HT1080 (cell line): ENCODE data around the gene INPP4A. TPM values are rescaled to one million over a fixed set of nuclear protein-coding genes. Genes with fewer than 3 reads are reported as not detected.

Source experiments
- DNase-seq: peaks from one replicate; pipeline ENCODE4 v3.0.0-alpha.2; 2015; ENCODE audit warnings: low read depth
- total RNA-seq: library from RNA; depleted of rRNA; stranded (reverse); fragments of >200 nt; shearing (Covaris generic); gene quantifications from 2 replicates; pipeline ENCODE4 v1.2.3, GENCODE V29; 2014; rRNA removed

INPP4A gene
- total RNA-seq, 1 experiment from 2014 or later, result 18.1 TPM

DNA sequence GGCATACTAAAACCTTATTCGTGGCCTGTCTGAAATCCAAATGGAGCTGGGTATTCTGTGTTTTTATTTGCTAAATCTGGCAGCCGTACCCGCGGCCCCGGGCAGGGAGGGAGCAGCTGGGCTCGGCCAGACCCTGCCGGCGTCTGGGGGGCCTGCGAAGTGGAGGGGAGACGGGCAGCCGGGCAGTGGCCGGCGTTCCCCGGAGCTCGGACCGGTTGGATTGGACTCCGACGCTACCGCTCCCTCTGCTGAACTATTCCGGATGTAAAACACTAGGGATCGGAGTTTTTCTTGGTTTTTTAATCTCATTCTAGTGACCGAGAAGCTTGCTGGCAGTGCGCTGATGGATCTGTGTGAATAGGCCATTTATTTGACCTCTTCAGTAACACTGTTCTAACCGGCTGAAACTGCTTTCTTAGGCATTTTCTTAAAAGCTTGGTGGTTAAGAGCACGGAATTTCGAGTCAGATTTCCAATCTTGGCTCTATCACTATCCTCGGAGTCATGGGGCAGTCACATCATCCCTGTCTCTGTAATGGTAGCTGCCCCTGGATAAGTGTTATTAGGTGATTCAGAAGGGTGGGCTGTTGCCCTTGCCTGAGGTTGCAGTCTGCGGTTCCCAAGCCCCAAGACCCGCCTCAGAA lies 164.4 kb downstream of the INPP4A start:
- DNase-seq, result no peak

DNA sequence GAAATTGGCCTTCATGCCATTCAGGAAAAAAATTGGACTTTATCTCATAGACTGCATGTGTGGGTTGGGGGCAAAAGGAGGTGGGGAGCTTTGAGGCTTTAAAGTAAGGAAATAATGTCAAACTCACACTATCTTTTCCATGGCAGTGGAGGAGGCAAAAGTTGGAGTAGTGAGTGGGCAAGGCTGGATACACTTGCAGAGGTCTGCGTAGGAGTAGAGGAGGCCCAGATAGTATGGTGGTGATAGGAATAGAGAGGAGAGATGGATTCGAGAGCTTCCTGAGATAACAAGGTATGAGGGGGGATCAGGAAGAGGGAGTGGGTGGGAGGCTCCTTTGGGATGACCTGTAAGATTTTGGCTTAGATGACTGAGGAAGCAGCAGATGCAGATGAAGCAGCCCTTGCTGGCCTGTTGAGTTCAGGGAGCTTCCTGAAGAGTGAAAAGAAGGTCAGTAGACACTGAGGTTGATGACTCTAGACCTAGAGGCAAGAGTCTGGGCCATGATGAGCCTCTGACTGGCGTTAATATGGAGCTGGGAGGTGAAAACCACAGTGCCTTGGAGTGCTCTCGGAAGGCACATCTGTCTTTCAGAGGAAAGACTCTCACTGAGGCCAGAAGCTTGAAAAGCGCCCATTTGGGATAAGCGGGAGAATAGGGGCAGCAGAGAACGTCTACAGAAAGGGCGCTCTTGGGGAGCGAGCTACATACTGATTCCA lies 169.5 kb downstream of the INPP4A start:
- no peak for DNase-seq

DNA sequence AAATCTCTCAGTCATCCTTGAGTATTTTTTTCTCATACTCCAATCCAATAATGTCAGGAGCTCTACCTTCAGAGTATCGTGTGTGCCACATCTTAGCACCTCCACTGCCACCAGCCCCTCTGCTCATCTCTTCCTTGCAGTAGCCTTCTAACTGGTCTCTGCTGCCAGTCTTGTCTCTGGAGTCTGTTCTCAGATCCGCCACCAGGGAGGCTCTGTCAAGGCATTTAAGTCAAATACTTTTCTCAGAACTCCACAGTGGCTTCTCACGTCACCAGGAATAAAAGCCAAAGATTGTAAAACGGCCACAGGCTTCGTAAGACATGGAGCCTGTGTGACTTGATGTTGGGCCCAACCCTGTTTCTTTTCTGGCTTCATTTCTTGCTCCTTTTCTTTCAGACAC lies 170.8 kb downstream of the INPP4A start:
- no peak for DNase-seq

DNA sequence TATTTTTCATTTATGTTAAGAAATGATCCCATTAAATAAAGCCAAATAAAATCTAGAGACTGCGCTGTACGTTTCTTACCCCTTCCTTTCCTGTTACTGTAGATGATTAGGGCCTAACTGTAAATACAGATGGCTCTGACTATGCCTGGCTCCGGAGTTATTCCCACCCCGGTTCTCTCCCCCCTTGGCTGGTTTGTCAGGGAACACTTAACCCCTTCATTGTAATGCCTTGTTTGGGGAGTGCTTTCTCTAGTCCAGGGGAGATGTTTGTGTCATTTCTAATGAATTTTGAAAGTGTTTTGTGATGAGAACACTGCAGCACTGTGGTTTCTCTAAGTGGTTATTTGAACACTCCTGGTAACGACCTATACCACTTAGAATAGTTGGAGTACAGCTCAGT lies 172.5 kb downstream of the INPP4A start:
- DNase-seq, result no peak

- no peak for DNase-seq
Observed at GRCh38 chr2:98623657-98624056, 179.0 kb downstream of the INPP4A start.

GRCh38 chr2:98632351-98632750 lies 187.7 kb downstream of the INPP4A start:
- no peak for DNase-seq

GRCh38 chr2:98634406-98635092 lies 189.9 kb downstream of the INPP4A start:
- peak; percentile 44 for DNase-seq

DNA sequence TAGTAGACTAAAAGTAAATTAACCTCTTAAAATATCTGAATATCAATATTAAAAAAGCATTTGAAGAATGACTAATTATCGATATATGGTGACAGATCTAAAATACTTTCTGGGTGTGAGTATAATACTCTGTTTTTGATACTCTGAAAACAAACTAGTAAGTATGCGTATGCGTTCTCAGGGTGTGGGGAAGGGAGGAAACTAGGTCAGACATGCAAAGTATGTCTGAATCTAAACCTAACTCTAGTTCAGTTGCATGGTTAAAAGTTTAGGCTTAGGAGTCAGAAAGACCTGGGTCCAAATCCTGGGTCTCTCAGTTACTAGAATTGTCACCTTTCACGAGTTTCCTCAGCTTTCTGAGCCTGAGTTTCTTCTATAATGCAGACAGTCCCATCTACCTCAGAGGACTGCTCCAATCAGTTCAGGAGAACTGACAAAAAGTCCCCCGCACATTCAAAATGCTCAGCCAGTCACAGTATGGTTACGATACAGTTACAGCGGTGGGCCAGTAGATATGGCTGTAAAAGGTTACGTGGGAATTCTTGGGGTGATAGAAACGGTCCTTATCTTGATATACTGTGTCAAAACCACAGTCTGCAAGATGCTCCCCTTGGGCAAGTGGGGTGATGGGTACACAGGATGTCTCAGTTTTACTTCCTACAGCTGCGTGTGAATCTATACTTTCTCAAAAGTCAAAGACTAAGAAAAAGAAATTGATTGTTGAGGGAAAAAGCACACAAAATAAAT lies 192.9 kb downstream of the INPP4A start:
- DNase-seq, result no peak

DNA sequence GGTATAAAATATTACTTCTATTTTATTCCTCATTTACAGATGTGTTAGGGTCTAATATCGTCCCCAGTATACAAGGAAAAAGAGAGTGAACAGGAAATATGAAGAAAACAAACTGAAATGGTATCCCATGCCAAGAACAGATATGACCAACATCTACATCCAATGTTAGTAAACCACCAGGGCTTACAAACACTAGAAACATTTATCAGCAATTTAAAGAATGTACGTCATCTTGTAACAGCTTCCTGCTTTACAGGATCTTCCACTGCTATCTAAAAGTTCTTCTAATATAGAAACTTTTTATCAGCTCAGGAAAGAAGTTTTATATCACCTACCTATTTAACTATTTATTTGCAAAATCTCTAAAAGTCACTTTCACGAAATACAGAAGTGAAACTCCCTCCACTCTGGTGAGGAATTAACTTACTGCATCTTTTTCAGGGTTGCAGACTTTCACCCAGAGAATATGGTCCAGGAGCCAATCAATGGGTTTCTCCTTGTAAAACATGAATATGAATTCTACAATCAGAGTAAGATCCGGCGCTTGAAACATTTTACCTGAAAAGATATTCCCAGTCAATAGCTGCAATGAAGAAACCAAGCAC lies 198.9 kb downstream of the INPP4A start:
- no peak for DNase-seq

Other genes with a start within 250 kb of the INPP4A start
- gene CNGA3, start 98.4 kb upstream of the INPP4A start, total RNA-seq, result not detected in 2 replicates
- gene COA5, start 163.7 kb downstream of the INPP4A start, total RNA-seq, result 29.4 TPM in 2 replicates
- 50.5 and 50.8 TPM in 2 replicates for gene UNC50, start 163.7 kb downstream of the INPP4A start, total RNA-seq